VCaP (cell line): ENCODE data around the gene GLCCI1.

Experiments
- H3K27ac ChIP-seq: fragments of 450-650 bp; 2 replicates; pipeline ENCODE4 v1.5.1; 2017
- CTCF ChIP-seq: fragments of 450-650 bp; conservative IDR thresholded peaks from 2 replicates; pipeline ENCODE4 v1.5.1; 2017; ENCODE audit warnings: mild to moderate bottlenecking, moderate library complexity

The GLCCI1 gene

DNA sequence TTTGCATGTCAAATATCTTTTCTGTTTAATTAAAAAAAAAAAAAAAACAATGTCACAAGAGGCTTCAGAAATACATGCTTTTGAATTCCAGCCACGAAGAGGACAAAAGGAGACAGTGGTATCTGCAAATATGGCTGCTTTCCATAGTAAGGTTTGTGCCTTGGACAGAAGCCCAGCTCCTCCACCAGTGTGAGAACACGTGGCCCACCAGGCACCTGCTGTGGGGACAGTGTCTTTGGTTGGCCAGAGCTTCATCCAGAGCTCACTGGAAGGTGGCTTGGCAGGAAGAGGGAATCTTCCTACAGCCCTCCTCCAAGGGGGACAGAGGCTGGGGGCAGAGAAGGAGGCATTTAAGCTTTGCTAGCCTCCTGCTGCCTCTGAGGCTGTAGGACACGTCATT lies 144.6 kb downstream of the GLCCI1 start:
- H3K27ac ChIP-seq: no peak overlapping the region
- no peak for TF ChIP-seq CTCF

- H3K27ac ChIP-seq: no peak overlapping the region
- no peak for TF ChIP-seq CTCF
Measured at GRCh38 chr7:8114175-8114574, 145.6 kb downstream of the GLCCI1 start.

DNA sequence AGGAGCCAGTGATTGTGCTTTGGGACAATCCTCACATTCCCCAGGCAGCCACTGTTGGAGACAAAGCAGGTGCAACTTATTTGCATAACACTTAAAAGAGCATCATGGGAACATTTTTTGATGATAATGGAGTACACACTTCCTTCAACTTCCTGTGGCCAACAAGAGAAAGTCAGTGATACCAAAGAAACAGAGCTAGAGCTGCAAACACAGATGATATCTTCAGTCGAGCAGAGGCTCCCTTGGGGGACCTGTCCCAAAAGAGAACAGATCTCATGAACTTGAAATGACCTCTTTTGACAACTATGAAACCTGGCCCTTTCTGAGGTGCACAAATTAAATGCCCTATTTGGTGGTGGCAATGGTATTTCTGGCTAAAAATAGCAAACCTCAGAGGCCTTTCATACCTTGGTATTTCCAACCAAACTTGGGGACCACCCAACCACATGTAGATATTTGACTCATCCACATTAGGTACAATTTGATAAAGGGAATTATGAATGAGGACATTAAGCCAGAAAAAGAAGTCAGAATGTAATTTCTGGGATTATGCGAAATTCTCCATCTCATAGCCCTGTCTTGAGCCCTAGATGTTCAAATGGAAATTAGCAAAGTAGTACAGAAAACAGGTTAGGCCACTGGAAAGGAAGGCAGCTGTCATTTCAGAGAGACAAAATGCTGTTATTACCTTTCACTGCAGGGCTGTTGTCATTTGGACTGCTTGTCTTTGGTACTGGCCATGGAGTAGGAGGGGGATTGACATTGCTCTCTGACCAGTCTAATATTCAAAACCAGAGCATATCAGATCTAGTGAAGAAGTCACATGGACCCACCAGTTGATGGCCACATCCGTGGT lies 147.2 kb downstream of the GLCCI1 start:
- TF ChIP-seq CTCF: no peak
- H3K27ac ChIP-seq: no peak overlapping the region

DNA sequence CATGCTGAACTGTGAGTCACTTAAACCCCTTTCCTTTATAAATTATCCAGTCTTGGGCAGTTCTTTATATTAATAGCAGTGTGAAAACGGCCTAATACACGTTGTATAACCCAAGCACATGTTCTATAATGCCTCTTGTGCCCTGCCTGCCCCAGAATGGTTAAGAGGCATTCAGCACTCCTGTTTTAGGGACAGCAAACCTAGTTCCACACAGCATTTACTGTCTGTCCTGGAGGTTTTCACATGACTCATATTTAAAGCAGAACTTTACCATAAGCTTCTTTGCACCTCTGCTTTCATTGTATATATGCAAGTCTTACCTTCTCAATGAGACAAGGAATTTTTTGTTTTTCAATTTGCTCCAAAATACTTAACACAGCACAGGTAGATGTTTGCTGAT lies 148.6 kb downstream of the GLCCI1 start:
- H3K27ac ChIP-seq: no peak overlapping the region
- TF ChIP-seq CTCF: no peak

DNA sequence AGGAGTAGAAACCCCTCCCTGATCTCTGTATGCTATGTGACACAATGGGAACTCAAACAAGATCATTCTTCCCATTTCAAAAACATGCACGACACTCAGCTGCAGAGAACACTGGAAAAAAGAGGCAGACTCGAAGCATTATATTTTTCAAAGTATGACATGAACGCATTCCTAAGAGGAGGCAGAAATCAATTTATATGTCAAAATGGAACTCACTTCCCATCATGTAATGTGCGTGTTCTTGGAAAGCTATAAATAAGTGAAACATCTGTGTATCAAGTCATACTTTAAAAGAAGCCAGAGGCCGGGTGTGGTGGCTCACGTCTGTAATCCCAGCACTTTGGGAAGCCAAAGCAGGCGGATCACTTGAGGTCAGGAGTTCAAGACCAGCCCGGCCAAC lies 150.7 kb downstream of the GLCCI1 start:
- no peak for TF ChIP-seq CTCF
- H3K27ac ChIP-seq: no peak overlapping the region

- no peak overlapping the region for H3K27ac ChIP-seq
- no peak for TF ChIP-seq CTCF
Measured at GRCh38 chr7:8120390-8121058, 151.9 kb downstream of the GLCCI1 start.

- no peak overlapping the region for H3K27ac ChIP-seq
- TF ChIP-seq CTCF: no peak
Measured at GRCh38 chr7:8121243-8121642, 152.6 kb downstream of the GLCCI1 start.
